Sigmoid colon (tissue), 7 donors: ENCODE measurements around the gene ACTG1. TPM values are rescaled to one million over a fixed set of nuclear protein-coding genes. Genes with fewer than 3 reads are reported as not detected.

Experiments used
- DNase-seq: peaks from one replicate; pipeline ENCODE4 v3.0.0-alpha.2; 2019
- H3K27ac ChIP-seq, 4 donors: fragments of 200-600 bp; sonication (generic); one replicate each; pipeline ENCODE4 v1.5.1; 2016 to 2019; ENCODE audit warnings: mild to moderate bottlenecking in 1 of 4
- H3K27me3 ChIP-seq, 3 donors: fragments of 200-600 bp; sonication (generic); one replicate each; pipeline ENCODE4 v1.5.1; 2019; ENCODE audit warnings: mild to moderate bottlenecking in 1 of 3
- H3K36me3 ChIP-seq, 4 donors: fragments of 200-600 bp; sonication (generic); one replicate each; pipeline ENCODE4 v1.5.1; 2016 to 2019
- H3K4me1 ChIP-seq, 4 donors: fragments of 200-600 bp; sonication (generic); one replicate each; pipeline ENCODE4 v1.5.1; 2017 to 2019
- H3K4me3 ChIP-seq, 4 donors: fragments of 200-600 bp; sonication (generic); one replicate each; pipeline ENCODE4 v1.5.1; 2017 to 2019; ENCODE audit warnings: mild to moderate bottlenecking in 2 of 4, moderate library complexity in 1 of 4
- H3K9me3 ChIP-seq, 4 donors: fragments of 200-600 bp in 3 of 4; sonication (generic) in 3 of 4; one replicate each; pipeline versions ENCODE4 v1.5.1 to v1.6.1; 2013 to 2019
- CTCF ChIP-seq, 4 experiments: fragments of 450-650 bp in 3 of 4; fragments of 200-600 bp in 1 of 4; IDR thresholded peaks; one replicate each; pipeline ENCODE4 v1.5.1; 2016 to 2019; ENCODE audit warnings: antibody characterized with exemption in 4 of 4, mild to moderate bottlenecking in 3 of 4, moderate library complexity in 2 of 4
- EP300 ChIP-seq, 4 donors: sonication (generic); formaldehyde crosslinking; IDR thresholded peaks; one replicate each; pipeline ENCODE4 v1.6.1; 2017; ENCODE audit warnings: antibody characterized with exemption in 4 of 4
- POLR2A ChIP-seq, 2 donors: fragments of 450-650 bp; IDR thresholded peaks; one replicate each; pipeline ENCODE4 v1.6.1; 2016; ENCODE audit warnings: antibody characterized with exemption in 2 of 2, mild to moderate bottlenecking in 2 of 2, moderate library complexity in 2 of 2
- POLR2AphosphoS5 ChIP-seq, 4 donors: sonication (generic); formaldehyde crosslinking; IDR thresholded peaks; one replicate each; pipeline ENCODE4 v1.6.1; 2017; ENCODE audit warnings: antibody characterized with exemption in 4 of 4
- WGBS, 2 donors: extraction: QIAGEN DNeasy Blood & Tissue Kit; methylation state at CpG; one replicate each; pipeline ENCODE4 v1.1.7; 2013; 5-methylcytosine and 5-hydroxymethylcytosine counted together
- intact Hi-C: fragments of 100-400 bp; cut with DNase I; formaldehyde crosslinking; loops from one replicate; pipeline ENCODE4 v1.15.1; 2023
- polyA plus RNA-seq, 3 donors: library from polyadenylated mRNA; stranded (reverse); fragments of 200-250 nt; gene quantifications; one replicate each; pipeline ENCODE4 v1.2.3, GENCODE V29; 2013
- total RNA-seq, 4 donors: library from RNA; depleted of rRNA; stranded (reverse); fragments of >200 nt; gene quantifications; one replicate each; pipeline ENCODE4 v1.1.0, GENCODE V29; 2016
- donor health status: healthy with polysubstance abuse.
- donor health status: Bipolar disorder and iron deficiency.
- donor health status: healthy.

The ACTG1 gene
- total and polyA plus RNA-seq, 7 donors: 1,038 to 4,527 (median 2,003) TPM

GRCh38 chr17:81511554-81511803 is 1.1 kb downstream of the ACTG1 start:
- Histone ChIP-seq H3K4me1 (peaks cover 0 to 47% (median 23%) of the 10 kb centered on the region in 4 donors), H3K9me3 (no peaks in the 10 kb centered on the region), H3K36me3 (peaks cover 25 to 41% (median 35%) of the 10 kb centered on the region in 4 donors), H3K27me3 (no peaks in the 10 kb centered on the region), H3K4me3 (peak overlapping the region; percentile 88 to 99 (median 94)), H3K27ac (peak overlapping the region; percentile 99 to 100 (median 100))
- WGBS, 2 donors: 1 to 2% methylated on average over 9 of the region's 9 CpGs
- intact Hi-C loops: no loop called here
- no peak for DNase-seq
- TF ChIP-seq POLR2AphosphoS5 (IDR thresholded peaks at IDR 0.05) (peak in 1 of 4 donors; percentile 39), EP300 (IDR thresholded peaks at IDR 0.05) (no peak), POLR2A (IDR thresholded peaks at IDR 0.05) (peak in 1 of 2 donors; percentile 25)

- peak in 2 of 4 donors; percentile 14 to 22 for TF ChIP-seq POLR2AphosphoS5 (IDR thresholded peaks at IDR 0.05)
- no peak for TF ChIP-seq CTCF (IDR thresholded peaks at IDR 0.05)
- 1% methylated on average over 48 of the region's 48 CpGs for whole genome bisulfite sequencing, 2 donors
- no peaks in the 10 kb centered on the region for H3K27me3 ChIP-seq
- DNase-seq: no peak
- peaks cover 25 to 41% (median 35%) of the 10 kb centered on the region in 4 donors for H3K36me3 ChIP-seq
- H3K4me1 ChIP-seq: peaks cover 0 to 42% (median 18%) of the 10 kb centered on the region in 4 donors
- intact Hi-C loops: no loop called here
- H3K27ac ChIP-seq: peak overlapping the region; percentile 99 to 100 (median 100)
- H3K4me3 ChIP-seq: peak overlapping the region; percentile 88 to 99 (median 94)
- H3K9me3 ChIP-seq: no peaks in the 10 kb centered on the region
Observed at GRCh38 chr17:81510785-81511553, 1.6 kb downstream of the ACTG1 start.

- H3K4me1 ChIP-seq: peaks cover 0 to 35% (median 12%) of the 10 kb centered on the region in 4 donors
- TF ChIP-seq POLR2AphosphoS5 (IDR thresholded peaks at IDR 0.05): peak in 2 of 4 donors; percentile 47 to 68
- TF ChIP-seq POLR2A (IDR thresholded peaks at IDR 0.05): no peak
- no peak for TF ChIP-seq CTCF (IDR thresholded peaks at IDR 0.05)
- TF ChIP-seq EP300 (IDR thresholded peaks at IDR 0.05): no peak
- peaks cover 25 to 41% (median 35%) of the 10 kb centered on the region in 4 donors for H3K36me3 ChIP-seq
- peak overlapping the region; percentile 88 to 99 (median 94) for H3K4me3 ChIP-seq
- 1 to 5% methylated on average over 22 of the region's 22 CpGs for WGBS, 2 donors
- intact Hi-C loops: no loop called here
- no peaks in the 10 kb centered on the region for H3K27me3 ChIP-seq
- H3K9me3 ChIP-seq: no peaks in the 10 kb centered on the region
- no peak for DNase-seq
- H3K27ac ChIP-seq: peak overlapping the region; percentile 99 to 100 (median 100)
Observed at GRCh38 chr17:81509972-81510784, 2.4 kb downstream of the ACTG1 start.

- WGBS, 2 donors: 6 to 17% methylated on average over 12 of the region's 12 CpGs
- Histone ChIP-seq H3K27ac (peak overlapping the region; percentile 99 to 100 (median 100)), H3K4me1 (peaks cover 0 to 34% (median 12%) of the 10 kb centered on the region in 4 donors), H3K4me3 (peak overlapping the region; percentile 88 to 99 (median 94)), H3K36me3 (peaks cover 25 to 41% (median 35%) of the 10 kb centered on the region in 4 donors), H3K27me3 (no peaks in the 10 kb centered on the region), H3K9me3 (no peaks in the 10 kb centered on the region)
- TF ChIP-seq POLR2AphosphoS5 (IDR thresholded peaks at IDR 0.05): peak in 3 of 4 donors; percentile 18 to 23 (median 19)
- no peak for TF ChIP-seq POLR2A (IDR thresholded peaks at IDR 0.05)
- intact Hi-C loops: no loop called here
- no peak for DNase-seq
Observed at GRCh38 chr17:81509207-81509971, 3.2 kb downstream of the ACTG1 start.

- Histone ChIP-seq H3K4me3 (peak overlapping the region; percentile 88 to 99 (median 94)), H3K9me3 (no peaks in the 10 kb centered on the region), H3K27me3 (no peaks in the 10 kb centered on the region), H3K4me1 (peaks cover 0 to 27% (median 12%) of the 10 kb centered on the region in 4 donors), H3K36me3 (peaks cover 25 to 41% (median 35%) of the 10 kb centered on the region in 4 donors), H3K27ac (peak overlapping the region; percentile 99 to 100 (median 100))
- DNase-seq: peak; percentile 61
- intact Hi-C loops: no loop called here
- no peak for TF ChIP-seq POLR2A (IDR thresholded peaks at IDR 0.05)
- TF ChIP-seq EP300 (IDR thresholded peaks at IDR 0.05): no peak
- TF ChIP-seq POLR2AphosphoS5 (IDR thresholded peaks at IDR 0.05): peak in 2 of 4 donors; percentile 50 to 59
- 65 to 70% methylated on average over 10 of the region's 10 CpGs for WGBS, 2 donors
Observed at GRCh38 chr17:81508639-81509206, 3.9 kb downstream of the ACTG1 start.
